Fibroblast of lung (primary cell): ENCODE measurements around the gene TWIST1.

Source experiments
- CTCF ChIP-seq, 2 donors: IDR thresholded peaks in 1 of 2; conservative IDR thresholded peaks in 1 of 2; 1 replicate in 1 of 2; 2 replicates in 1 of 2; pipeline ENCODE4 v1.5.1; 2011 to 2012; ENCODE audit warnings: low read length in 2 of 2, control low read depth in 1 of 2, inconsistent platforms in 1 of 2, low read depth in 1 of 2, mild to moderate bottlenecking in 1 of 2
- EZH2 ChIP-seq: IDR thresholded peaks from 2 replicates; pipeline ENCODE4 v1.5.1; 2012; ENCODE audit warnings: low read length, control low read depth, mild to moderate bottlenecking; ENCODE audit errors: missing control alignments

GRCh38 chr7:19094138-19094537 lies 23.3 kb downstream of the TWIST1 start:
- TF ChIP-seq CTCF (conservative IDR thresholded peaks at IDR 0.05 in 1 of 2, IDR thresholded peaks at IDR 0.05 in 1 of 2; ENCODE audit: low read depth in 1 of 2, low read length in 2 of 2) (no peak), EZH2 (no peak)
